GM18870 (cell line): Measurements from ENCODE around the gene AKR1E2.

Experiments used
- ATAC-seq: cut with Tn5 transposase; IDR thresholded peaks from one replicate; pipeline ENCODE4 v1.9.1; 2021; ENCODE audit warnings: moderate library complexity; ENCODE audit not compliant: unreplicated experiment

AKR1E2 gene

GRCh38 chr10:4889959-4890358, 64.0 kb downstream of the AKR1E2 start:
- no peak for ATAC-seq

- no peak for ATAC-seq
Measured at GRCh38 chr10:4892681-4893080, 66.7 kb downstream of the AKR1E2 start.

- ATAC-seq, result no peak
Measured at GRCh38 chr10:4894335-4894734, 68.3 kb downstream of the AKR1E2 start.
